22Rv1 (cell line): ENCODE results near the gene GCFC2.
"Not testable (repeated sequence)": the region's sequence is repeated elsewhere in the genome, so short reads cannot be mapped to it uniquely, and the experiment has no call there.

Experiments used
- H3K27ac ChIP-seq: fragments of 450-650 bp; 2 replicates; pipeline ENCODE4 v1.5.1; 2017
- ZFX ChIP-seq: fragments of 450-650 bp; IDR thresholded peaks from 2 replicates; pipeline ENCODE4 v1.6.1; 2017; ENCODE audit warnings: antibody characterized with exemption, borderline replicate concordance
- TF ChIP-seq, protein P1 (sequence below): fragments of 450-650 bp; IDR thresholded peaks from 2 replicates; pipeline ENCODE4 v1.5.1; 2017; ENCODE audit warnings: mild to moderate bottlenecking

Gene GCFC2

DNA sequence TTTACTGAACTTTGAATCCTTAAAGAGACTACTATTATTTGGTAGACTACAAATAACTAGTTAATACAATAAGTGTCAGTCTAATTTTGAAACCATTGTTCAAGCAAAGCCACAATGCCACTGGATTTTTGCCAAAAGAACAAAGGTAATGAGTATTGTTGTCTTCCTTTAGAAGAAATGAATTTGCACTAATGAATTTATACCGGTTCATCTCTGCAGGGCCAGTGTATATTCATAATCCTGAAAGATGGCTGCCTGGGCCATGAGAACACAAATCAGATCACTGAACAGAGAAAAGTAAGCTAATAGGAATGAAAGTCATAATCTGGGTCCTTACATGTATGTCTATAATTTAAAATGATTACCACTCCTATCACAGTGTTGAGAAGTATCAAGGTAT lies 31.2 kb downstream of the GCFC2 start:
- no peak for TF ChIP-seq ZFX
- TF ChIP-seq, protein P1, sequence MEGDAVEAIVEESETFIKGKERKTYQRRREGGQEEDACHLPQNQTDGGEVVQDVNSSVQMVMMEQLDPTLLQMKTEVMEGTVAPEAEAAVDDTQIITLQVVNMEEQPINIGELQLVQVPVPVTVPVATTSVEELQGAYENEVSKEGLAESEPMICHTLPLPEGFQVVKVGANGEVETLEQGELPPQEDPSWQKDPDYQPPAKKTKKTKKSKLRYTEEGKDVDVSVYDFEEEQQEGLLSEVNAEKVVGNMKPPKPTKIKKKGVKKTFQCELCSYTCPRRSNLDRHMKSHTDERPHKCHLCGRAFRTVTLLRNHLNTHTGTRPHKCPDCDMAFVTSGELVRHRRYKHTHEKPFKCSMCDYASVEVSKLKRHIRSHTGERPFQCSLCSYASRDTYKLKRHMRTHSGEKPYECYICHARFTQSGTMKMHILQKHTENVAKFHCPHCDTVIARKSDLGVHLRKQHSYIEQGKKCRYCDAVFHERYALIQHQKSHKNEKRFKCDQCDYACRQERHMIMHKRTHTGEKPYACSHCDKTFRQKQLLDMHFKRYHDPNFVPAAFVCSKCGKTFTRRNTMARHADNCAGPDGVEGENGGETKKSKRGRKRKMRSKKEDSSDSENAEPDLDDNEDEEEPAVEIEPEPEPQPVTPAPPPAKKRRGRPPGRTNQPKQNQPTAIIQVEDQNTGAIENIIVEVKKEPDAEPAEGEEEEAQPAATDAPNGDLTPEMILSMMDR = no peak
- H3K27ac ChIP-seq = no peak overlapping the region

- H3K27ac ChIP-seq = no peak overlapping the region; the same call in 1 of the 2 replicates
- no peak for TF ChIP-seq ZFX
- TF ChIP-seq, protein P1 = no peak
Measured at GRCh38 chr2:75676464-75676863, 34.3 kb downstream of the GCFC2 start.

DNA sequence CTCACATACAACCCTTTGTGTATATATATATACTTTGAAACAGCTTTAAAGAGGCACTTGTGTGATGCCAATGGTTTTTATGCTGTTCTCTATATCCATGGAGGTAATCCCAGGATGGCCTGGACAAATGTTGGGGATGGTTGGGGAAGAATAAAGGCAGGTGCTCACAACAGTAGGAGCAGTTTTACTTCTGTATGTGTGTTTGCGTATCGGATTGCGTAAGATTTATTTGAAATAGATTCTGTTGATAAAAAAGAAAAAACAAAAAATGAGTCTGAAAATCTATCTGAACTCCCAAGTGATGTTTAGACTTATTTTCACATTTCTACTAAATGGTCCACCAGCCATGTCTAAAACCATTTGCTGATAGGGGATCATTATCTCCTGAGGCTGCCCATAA lies 34.8 kb downstream of the GCFC2 start:
- H3K27ac ChIP-seq = no peak overlapping the region; the same call in 1 of the 2 replicates
- TF ChIP-seq ZFX = no peak
- TF ChIP-seq, protein P1 = no peak

GRCh38 chr2:75675423-75675822 lies 35.3 kb downstream of the GCFC2 start:
- not testable (repeated sequence) for H3K27ac ChIP-seq

DNA sequence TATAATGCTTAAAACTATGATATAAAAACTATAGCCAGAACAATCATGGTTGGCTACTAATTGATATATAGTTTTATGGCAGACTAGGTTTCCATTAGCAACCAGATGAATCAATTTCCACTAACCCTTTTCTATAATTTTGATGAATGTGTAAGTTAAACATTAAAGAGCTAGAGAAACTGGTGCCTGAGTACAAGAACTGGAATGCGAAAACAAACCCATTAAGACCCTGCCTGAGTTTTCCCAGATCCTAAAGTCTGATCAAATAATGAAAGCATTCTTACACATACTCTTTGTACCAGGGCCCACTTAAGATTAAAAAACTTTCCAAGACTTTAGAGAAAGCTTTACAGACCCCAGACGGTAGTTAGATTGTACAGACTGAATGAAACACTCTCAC lies 42.8 kb downstream of the GCFC2 start:
- no peak overlapping the region for H3K27ac ChIP-seq
- TF ChIP-seq, protein P1 = no peak
- no peak for TF ChIP-seq ZFX

DNA sequence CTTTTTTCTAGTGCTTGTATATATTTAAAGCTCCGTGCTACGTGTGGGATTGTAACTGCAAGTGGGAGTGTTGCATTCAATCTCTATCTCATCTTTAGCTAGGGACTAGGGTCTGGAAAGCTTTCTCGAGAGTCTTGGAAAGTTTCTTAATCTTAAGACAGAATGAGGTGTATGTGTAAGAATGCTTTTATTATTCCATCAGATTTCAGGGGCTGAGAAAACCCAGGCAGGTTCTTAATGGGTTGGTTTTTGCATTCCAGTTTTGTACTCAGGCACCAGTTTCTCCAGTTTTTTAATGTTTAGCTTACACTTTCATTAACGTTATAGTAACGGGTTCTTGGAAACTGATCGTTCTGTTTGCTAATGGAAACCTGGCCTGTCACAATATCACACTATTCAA lies 43.8 kb downstream of the GCFC2 start:
- no peak overlapping the region for H3K27ac ChIP-seq
- TF ChIP-seq, protein P1 = no peak
- no peak for TF ChIP-seq ZFX

GRCh38 chr2:75657798-75658197 lies 52.9 kb downstream of the GCFC2 start:
- TF ChIP-seq, protein P1 = no peak
- no peak for TF ChIP-seq ZFX
- H3K27ac ChIP-seq = no peak overlapping the region

GRCh38 chr2:75656563-75656962 lies 54.2 kb downstream of the GCFC2 start:
- TF ChIP-seq ZFX = no peak
- TF ChIP-seq, protein P1 = no peak

More at GRCh38 chr2:75656563-75656962, 54.2 kb downstream of the GCFC2 start:
- H3K27ac ChIP-seq = no peak overlapping the region
